ENCODE results near the gene LRP4.
"Not testable (repeated sequence)": the region's sequence is repeated elsewhere in the genome, so short reads cannot be mapped to it uniquely, and the experiment has no call there.

The LRP4 gene, protein sequence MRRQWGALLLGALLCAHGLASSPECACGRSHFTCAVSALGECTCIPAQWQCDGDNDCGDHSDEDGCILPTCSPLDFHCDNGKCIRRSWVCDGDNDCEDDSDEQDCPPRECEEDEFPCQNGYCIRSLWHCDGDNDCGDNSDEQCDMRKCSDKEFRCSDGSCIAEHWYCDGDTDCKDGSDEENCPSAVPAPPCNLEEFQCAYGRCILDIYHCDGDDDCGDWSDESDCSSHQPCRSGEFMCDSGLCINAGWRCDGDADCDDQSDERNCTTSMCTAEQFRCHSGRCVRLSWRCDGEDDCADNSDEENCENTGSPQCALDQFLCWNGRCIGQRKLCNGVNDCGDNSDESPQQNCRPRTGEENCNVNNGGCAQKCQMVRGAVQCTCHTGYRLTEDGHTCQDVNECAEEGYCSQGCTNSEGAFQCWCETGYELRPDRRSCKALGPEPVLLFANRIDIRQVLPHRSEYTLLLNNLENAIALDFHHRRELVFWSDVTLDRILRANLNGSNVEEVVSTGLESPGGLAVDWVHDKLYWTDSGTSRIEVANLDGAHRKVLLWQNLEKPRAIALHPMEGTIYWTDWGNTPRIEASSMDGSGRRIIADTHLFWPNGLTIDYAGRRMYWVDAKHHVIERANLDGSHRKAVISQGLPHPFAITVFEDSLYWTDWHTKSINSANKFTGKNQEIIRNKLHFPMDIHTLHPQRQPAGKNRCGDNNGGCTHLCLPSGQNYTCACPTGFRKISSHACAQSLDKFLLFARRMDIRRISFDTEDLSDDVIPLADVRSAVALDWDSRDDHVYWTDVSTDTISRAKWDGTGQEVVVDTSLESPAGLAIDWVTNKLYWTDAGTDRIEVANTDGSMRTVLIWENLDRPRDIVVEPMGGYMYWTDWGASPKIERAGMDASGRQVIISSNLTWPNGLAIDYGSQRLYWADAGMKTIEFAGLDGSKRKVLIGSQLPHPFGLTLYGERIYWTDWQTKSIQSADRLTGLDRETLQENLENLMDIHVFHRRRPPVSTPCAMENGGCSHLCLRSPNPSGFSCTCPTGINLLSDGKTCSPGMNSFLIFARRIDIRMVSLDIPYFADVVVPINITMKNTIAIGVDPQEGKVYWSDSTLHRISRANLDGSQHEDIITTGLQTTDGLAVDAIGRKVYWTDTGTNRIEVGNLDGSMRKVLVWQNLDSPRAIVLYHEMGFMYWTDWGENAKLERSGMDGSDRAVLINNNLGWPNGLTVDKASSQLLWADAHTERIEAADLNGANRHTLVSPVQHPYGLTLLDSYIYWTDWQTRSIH (N-terminal part only)

DNA sequence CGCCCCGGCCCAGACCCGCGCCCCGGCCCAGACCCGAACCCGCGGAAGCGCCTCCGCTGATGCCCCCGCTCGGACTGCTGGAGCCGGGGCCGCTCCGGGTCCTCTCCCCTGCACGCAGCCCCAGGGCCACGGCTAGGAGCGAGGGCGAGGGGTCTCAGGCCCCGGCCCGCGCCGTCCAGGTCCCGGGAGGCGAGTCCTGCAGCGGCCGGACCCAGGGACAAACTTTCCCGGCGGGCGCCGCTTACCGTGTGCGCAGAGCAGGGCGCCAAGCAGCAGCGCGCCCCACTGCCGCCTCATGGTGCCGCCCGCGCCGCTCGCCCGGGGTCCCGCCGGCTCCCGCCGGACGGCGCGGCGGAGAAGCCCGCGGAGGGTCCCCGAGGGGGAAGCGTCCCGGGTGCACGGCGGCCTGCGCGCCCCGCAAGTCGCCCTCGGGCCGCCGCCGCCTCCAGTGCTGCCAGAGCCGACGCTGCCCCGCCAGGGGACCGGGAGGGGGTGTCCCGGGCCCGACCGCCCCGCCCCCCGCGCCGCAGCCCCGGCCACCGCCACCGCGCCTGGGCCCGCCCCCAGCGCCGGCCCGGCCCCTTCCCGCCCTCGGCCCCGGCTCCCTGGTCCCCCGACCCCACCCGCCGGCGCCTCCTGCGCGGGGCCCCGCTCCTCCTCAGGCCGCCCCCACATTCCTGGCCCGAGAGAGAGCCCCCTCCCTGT lies at the start of gene LRP4:
Gene LRP4, minus strand, starts transcription at position 468 of the 705 bp plus-strand sequence. Its CDS starts 171 bp downstream, at position 297.
- no peak for DNase-seq (ENCODE audit: low read depth)

DNA sequence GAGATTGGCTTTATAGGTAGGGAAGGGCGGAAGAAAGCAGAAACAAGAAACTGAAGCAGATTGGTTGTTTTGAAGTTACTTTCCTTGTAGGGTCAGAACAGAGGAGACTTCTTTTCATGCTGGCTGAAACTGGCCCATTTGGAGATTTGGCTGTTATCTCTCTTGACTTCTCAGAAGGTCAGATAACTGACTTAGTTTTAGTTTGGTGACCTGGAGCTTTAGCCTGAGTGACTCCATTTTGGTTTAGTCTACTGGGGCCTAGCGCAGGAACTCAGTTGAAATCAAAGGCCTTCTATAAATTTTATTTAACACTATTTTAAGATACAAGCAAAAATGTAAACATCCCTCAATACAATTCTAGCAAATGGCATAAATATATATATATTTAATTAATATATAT lies 49.6 kb upstream of the LRP4 start:
- DNase-seq (ENCODE audit: low read depth): no peak

DNA sequence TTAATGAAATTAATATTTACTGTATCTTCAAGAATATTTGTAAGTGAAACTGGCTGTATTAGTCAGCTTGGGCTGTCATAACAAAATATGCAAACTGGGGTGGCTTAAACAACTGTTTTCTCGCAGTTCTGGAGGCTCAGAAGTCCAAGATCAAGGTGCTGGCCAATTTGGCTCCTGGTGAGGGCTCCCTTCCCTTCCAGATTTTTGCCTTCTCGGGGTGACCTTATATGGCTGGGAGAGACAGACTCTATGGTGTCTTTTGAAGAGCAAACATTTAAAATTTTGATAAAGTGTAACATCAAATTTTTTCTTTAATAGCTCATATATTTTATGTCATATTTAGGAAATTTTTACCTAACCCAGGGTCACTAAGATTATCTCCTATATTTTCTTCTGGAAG lies 48.4 kb upstream of the LRP4 start:
- no peak for DNase-seq (ENCODE audit: low read depth)

DNA sequence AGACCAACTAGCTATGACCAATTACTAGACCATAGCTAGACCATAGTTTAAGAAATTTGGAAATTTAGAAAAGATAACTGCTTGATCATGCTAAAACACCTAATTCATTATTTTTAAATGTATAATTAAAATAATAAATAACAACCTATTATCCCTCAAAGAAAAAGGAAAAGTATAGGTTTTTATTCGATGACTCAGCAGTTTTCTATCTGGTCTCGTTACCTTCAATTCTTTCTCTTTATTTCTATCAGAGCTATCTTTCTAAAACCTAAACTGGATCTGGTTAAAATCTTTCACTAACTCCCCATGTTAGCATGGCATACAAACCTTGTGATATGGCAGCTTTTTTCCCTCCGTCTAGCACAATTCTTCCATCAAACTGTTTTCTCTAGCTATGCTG lies 45.5 kb upstream of the LRP4 start:
- no peak for DNase-seq (ENCODE audit: low read depth)

DNA sequence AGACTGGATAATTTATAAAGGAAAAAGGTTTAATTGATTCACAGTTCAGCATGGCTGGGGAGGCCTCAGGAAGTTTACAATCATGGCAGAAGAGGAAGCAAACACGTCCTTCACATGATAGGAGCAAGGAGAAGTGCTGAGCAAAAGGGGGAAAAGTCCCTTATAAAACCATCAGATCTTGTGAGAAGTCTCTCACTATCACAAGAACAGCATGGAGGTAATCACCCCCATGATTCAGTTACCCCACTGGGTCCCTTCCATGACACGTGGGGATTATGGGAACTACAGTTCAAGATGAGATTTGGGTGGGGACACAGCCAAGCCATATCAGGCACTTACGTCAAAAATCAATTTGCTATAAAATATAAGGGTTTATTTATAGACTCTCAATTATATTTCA lies 43.5 kb upstream of the LRP4 start:
- DNase-seq (ENCODE audit: low read depth): not testable (repeated sequence)

DNA sequence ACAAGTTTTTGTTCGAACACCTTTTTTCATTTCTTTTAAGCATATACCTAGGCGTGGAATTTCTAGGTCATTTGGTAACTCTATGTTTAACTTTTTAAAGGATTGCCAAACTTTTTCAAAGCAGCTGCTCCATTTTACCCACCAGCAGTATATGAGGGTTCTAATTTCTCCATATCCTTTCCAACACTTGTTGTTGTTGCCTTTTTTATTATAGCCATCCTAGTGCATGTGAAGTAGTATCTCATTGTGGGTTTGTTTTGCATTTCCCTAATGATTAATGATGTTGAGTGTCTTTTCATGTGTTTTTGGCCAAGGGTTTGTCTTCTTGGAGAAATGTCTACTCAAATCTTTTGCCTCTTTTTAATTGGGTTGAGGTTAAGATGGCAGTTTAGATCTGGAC lies 42.7 kb upstream of the LRP4 start:
- no peak for DNase-seq (ENCODE audit: low read depth)

DNA sequence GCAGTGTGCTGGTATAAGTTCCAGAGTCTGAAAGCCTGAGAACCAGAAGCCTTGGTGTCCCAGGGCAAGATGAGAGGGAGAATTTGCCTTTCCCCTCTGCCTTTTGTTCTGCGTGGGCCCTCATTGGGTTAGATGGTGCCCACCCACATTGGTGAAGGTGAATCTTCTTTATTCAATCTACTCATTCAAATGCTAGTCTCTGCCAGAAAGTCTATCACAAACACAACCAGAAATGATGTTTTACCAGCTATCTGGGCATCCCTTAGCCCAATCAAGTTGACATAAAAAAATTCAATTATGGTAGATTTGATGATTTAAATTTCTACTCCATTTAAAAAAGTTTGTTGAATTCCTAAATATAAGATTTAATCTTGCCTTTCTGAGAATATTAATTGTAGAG lies 40.4 kb upstream of the LRP4 start:
- no peak for DNase-seq (ENCODE audit: low read depth)

DNA sequence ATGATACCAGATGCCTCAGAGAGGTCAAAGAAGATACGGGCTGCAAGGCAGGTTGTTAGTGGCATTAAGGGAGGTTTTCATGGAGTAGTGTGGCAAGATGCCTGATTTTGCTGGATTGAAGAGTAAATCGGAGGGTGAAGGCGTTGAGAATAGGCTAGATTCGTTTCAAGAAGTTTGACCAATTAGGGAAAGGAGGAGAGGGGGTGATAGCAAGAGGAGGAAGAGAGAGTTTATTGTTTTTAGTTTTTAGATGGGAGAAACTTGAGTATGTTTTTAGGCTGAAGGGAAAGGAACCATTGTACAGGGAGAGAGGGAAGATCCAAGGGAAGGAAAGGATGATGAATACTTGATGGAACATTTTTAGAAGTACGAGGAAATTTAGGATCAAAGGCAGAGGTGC lies 34.7 kb upstream of the LRP4 start:
- DNase-seq (ENCODE audit: low read depth): no peak

DNA sequence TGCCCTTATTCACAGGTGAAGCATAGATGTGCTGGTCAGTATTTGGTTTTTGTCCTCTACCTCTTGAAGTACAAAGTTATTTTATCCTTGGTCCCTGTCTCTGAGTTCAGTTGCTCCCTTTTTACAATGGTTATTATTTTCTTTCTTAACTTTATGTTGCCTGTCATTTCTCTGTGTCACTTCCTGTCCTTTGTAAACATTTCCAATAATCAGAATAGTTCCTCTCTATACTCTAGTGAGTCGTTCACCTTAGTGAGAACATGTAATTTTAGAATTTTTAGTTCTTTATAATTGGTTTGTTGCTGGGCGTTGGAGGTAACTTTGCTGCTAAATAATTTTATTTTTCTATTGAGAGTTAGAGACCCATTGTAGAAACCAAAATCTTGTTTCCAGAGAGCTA lies 34.2 kb upstream of the LRP4 start:
- DNase-seq (ENCODE audit: low read depth): no peak

DNA sequence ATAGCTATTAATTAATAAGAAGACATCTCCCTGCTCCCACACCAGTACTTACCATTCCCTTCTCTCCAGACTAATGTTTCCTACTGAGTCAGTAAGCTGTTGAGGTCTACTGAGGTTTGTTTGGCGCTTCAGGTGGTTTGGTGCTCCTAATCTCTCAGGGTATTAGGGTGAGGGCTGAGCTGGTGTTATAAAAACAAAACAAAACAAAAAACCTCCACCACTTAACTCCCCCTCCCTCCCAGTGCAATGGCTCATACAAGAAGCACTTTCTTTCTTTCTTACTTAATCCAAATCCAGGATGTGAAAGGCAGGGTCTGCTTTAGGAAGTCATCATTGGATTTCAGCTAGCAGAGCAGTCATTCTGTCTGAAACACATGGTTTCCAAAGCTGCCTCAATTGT lies 33.5 kb upstream of the LRP4 start:
- DNase-seq (ENCODE audit: low read depth): no peak

DNA sequence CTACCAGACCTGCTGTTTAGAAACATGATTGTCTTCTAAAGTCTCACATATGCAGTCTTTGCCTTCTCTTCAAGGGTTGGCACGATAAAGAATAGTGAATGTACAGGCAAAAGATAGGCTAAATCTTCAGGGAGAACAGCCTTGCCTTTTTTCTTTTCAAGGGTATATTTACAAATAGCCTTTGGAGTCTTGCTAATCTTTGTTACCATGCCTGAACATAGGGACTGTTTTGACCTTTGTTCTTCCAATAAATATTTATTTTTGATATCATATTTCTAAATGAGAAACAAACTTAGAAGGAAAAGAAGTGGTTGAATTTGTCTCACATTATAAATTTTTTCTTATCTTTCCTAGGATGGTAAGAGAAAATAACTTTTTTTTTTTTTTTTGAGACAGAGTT lies 30.9 kb upstream of the LRP4 start:
- no peak for DNase-seq (ENCODE audit: low read depth)

DNA sequence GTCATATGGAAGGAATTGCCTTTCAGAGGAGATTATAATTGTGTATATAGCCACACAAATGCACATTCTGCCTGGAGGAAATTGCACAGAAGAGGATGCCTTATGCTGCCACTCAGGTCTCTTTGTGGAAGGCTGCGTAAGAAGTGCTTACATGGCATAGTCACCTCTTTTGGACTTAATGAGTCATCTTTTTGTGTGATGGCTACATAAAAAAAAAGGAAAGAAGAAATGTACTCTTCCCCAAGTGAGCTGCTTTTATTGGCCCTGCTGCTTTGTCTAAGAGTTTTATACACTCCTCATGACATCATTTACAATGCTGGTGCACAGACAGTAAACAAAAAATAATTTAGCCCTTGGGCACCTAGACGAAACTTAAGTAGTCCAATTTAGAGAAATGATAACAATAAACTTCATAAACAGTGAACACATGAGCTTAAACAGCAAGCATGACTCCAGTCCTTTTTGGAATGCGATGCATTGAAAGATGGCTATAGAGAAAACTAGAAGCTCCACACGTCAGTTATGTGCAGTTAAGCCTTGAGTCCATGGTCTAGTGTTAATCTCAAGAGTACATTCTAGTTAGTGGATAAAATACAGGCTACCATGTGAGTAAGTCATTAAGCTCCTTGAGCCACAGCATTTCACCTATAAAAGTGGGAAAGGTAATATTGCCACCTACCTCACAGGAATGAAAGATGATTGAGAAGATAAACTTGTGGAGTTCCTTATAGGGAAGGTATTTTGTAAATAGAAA lies 30.2 kb upstream of the LRP4 start:
- DNase-seq (ENCODE audit: low read depth): no peak

DNA sequence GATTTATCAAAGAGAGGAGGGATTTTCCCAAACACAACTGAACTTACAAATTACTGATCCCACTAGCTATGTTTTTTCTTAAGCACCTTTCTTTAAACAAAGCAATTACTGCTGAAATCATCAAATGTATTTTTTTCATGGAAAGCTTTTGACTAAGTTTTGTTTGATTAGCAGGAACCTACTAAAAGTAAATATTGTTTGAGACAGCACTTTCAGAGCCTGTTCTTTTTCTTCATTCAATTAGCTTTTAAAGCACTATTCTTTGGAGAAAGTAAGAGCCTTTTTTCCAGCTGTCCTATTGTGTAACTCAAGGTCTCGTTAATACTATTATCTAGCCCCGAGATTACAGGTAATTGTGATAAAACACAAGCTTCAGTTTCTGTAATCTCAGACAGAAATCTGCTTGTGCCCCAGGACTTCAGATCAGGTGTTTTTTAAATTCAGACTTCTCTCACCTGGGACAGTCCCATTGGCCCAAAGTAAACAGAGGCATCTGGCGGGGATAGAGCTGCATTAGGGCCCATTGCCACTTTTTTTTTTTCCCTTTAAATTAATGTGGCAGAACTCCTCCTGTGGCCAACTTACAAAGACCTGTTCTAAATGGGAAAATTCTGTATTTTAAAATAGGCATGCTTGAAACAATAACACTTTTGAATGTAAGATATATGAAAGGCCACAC lies 29.2 kb upstream of the LRP4 start:
- no peak for DNase-seq (ENCODE audit: low read depth)

DNA sequence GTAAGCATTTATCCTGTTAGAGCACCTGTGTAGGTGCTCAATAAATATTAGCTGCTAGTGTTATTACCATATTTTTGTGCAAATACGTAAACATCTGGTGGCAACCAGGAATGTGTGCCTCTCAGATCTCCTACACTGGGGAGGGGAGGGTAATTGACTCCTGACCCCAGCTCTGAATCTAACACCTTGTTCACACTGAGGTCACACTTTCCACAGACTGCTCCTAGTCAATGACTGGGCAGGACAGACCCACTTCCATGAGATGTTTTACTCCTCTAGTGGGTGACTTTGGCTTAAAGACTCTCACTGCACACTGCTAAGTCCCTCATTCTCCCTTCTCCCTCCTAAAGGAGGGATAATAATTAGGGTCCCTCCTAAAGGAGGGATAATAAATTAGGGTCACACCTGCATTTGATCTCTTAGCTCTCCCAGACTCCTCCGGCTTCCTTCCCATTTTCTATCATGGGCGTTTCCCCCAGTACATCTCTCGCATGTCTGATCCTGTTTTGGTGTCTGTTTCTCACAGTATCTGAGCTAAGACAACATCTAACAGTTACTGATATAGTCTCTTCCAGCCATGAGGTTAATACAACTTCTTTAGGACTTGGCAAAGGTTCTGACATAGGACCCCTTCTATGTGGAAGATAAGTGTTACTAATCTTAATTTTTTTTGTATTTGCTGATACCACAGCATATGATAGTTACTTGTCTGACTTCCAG lies 26.2 kb upstream of the LRP4 start:
- DNase-seq (ENCODE audit: low read depth): no peak

DNA sequence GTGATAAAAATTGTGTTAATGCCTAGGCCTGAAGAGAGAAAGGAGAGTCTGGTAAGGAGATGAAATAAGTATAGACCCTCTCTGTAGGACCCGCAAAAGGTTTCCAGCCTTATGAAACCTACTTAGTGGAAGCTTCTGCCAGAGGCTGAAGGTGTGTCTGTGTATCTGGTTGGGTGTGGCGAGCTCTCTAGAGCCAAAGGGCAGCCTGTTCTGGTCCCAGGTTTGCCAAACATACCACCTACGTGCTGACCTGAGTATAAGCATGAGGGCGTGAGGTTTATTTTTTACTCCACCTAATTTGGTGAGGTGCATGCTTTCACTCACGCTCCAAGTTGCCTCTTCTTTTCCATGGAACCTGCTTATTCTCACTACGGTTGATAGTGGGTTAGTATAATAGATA lies 23.8 kb upstream of the LRP4 start:
- DNase-seq (ENCODE audit: low read depth): no peak

DNA sequence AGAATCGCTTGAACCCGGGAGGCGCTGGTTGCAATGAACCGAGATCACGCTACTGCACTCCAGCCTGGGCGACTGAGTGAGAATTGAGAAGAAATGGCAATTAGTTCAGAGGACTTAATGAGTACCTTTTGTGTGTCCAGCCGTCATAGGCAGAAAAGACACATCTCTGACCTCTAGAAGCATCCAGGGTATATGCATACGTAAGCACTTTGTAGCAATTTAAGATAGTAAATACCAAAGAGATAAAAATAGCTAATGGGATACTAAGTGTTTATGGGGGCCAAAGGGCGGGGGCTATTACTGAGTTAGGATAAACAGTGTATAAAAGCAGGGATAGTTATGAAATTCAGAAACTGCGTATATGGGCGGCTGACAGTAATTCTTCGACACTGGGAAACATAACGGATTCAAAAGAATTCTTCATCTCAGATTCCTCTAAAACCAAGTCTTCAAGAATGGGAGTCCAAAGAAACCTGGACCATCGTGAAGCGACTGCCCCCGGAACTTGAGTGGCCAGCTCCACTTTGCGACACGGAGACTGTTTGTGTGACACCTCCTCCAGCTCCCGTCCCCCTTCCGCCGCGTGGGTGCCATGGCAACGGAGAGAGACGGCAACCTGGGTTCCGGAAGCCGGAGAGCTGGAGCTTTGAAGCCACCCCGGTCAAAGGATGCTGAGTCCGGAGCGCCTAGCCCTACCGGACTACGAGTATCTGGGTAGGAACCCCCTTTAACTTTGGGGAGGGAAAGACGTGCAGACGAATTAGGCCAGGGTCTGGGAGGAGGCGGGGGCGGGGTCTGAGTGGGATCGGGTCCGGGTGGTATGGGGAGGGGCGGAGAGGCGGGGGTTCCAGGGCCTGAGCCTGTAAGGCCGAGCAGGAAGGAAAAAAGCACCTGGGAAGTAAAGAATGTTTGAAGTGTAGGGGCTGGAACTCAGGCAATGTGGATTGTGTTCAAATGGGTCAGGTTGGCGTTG lies 18.1 kb upstream of the LRP4 start, which contains the start of gene CSTPP1:
Gene CSTPP1, plus strand, starts transcription at position 624 of the 973 bp plus-strand sequence. Its CDS starts 45 bp downstream, at position 669.
- DNase-seq (ENCODE audit: low read depth): peak; percentile 88

DNA sequence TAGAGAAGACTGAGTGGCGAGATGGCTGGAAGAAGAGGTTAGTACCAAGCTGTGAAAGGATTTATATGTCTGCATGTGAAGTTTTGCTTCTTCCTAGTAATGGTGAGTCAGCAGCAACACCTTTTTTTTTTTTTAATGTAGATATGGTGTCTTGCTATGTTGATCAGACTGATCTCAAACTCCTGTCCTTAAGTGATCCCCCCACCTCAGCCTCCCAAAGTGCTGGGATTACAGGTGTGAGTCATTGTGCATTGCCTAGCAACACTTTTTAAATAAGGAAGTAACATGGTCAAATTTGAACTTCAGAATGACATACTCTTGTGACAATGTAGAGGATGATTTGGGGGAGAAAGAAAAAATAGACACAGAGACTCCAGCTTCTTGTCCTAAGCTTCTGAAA lies 11.7 kb upstream of the LRP4 start:
- no peak for DNase-seq (ENCODE audit: low read depth)

DNA sequence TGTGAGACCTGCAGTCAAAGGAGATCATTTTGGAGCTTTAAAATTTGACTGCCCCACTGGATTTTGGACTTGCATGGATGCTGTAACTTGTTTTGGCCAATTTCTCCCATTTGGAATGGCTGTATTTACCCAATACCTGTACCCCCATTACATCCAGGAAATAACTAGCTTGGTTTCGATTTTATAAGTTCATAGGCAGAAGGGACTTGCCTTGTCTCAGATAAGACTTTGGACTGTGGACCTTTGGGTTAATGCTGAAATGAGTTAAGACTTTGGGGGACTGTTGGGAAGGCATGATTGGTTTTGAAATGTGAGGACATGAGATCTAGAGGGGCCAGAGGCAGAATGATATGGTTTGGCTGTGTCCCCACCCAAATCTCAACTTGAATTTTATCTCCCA lies 10.4 kb upstream of the LRP4 start:
- not testable (repeated sequence) for DNase-seq (ENCODE audit: low read depth)
